WTC11 (cell line): ENCODE data around the gene NBAS. TPM values are rescaled to one million over a fixed set of nuclear protein-coding genes. Genes with fewer than 3 reads are reported as not detected.

Source experiments
- ATAC-seq: fragments of 200-7000 bp; cut with Tn5 transposase; 2 replicates; pipeline ENCODE4 v1.10.0; 2021; ENCODE audit warnings: mild to moderate bottlenecking, moderate library complexity
- CTCF ChIA-PET: fragments of 300-600 bp; sonication (Branson Sonifier 250); formaldehyde crosslinking; loops from one replicate; lab custom pipeline; 2021; ENCODE audit warnings: antibody characterized with exemption; lab: Charles Lee
- POLR2A ChIA-PET: fragments of 350-600 bp; sonication (Branson Sonifier 250); formaldehyde crosslinking; loops from one replicate; lab custom pipeline; 2021; ENCODE audit warnings: antibody characterized with exemption; lab: Charles Lee
- DNase-seq: peaks from one replicate; pipeline ENCODE4 v3.0.0; 2021; ENCODE audit warnings: low spot score
- H3K27ac Mint-ChIP-seq: 2 replicates; pipeline ENCODE4 v1.8.0; 2021; ENCODE audit warnings: mixed read lengths
- H3K27me3 Mint-ChIP-seq: 2 replicates; pipeline ENCODE4 v1.8.0; 2021; ENCODE audit warnings: low read depth, mild to moderate bottlenecking, moderate library complexity, mixed read lengths
- H3K36me3 Mint-ChIP-seq: 2 replicates; pipeline ENCODE4 v1.8.0; 2021; ENCODE audit warnings: mixed read lengths
- H3K4me1 Mint-ChIP-seq: 2 replicates; pipeline ENCODE4 v1.8.0; 2022; ENCODE audit warnings: mixed read lengths
- H3K4me3 Mint-ChIP-seq: 2 replicates; pipeline ENCODE4 v1.8.0; 2021; ENCODE audit warnings: mild to moderate bottlenecking, moderate library complexity, mixed read lengths
- H3K9me3 Mint-ChIP-seq: 2 replicates; pipeline ENCODE4 v1.8.0; 2021; ENCODE audit warnings: mixed read lengths
- ATF1 ChIP-seq: sonication (generic); formaldehyde crosslinking; IDR thresholded peaks from 2 replicates; pipeline ENCODE4 v1.8.1; 2023; ENCODE audit warnings: mild to moderate bottlenecking, moderate library complexity, missing genetic modification reagents
- FOXJ3 ChIP-seq: sonication (generic); formaldehyde crosslinking; IDR thresholded peaks from 2 replicates; pipeline ENCODE4 v1.9.0; 2021; ENCODE audit warnings: missing genetic modification reagents, mild to moderate bottlenecking, borderline replicate concordance
- GABPB1 ChIP-seq: sonication (generic); formaldehyde crosslinking; IDR thresholded peaks from 2 replicates; pipeline ENCODE4 v1.8.1; 2023; ENCODE audit warnings: mild to moderate bottlenecking, missing genetic modification reagents
- GRHL2 ChIP-seq: fragments of 250-450 bp; sonication (Bioruptor Pico); IDR thresholded peaks from 2 replicates; pipeline ENCODE4 v1.8.0; 2022; ENCODE audit warnings: mild to moderate bottlenecking, moderate library complexity; ENCODE audit not compliant: insufficient replicate concordance, severe bottlenecking
- NR2C2 ChIP-seq: sonication (generic); formaldehyde crosslinking; IDR thresholded peaks from 2 replicates; pipeline ENCODE4 v1.8.0; 2022; ENCODE audit warnings: mild to moderate bottlenecking, missing genetic modification reagents
- RELA ChIP-seq: sonication (generic); formaldehyde crosslinking; IDR thresholded peaks from 2 replicates; pipeline ENCODE4 v1.8.1; 2022; ENCODE audit warnings: missing genetic modification reagents, mild to moderate bottlenecking, borderline replicate concordance
- SMAD4 ChIP-seq: sonication (generic); formaldehyde crosslinking; IDR thresholded peaks from 2 replicates; pipeline ENCODE4 v1.8.0; 2022; ENCODE audit warnings: mild to moderate bottlenecking, missing genetic modification reagents
- TCF7 ChIP-seq: sonication (generic); formaldehyde crosslinking; IDR thresholded peaks from 2 replicates; pipeline ENCODE4 v1.8.0; 2022; ENCODE audit warnings: mild to moderate bottlenecking, low read depth, missing genetic modification reagents, moderate library complexity
- TEAD1 ChIP-seq: sonication (generic); formaldehyde crosslinking; IDR thresholded peaks from 2 replicates; pipeline ENCODE4 v1.8.0; 2022; ENCODE audit warnings: mild to moderate bottlenecking, missing genetic modification reagents
- USF2 ChIP-seq: sonication (generic); formaldehyde crosslinking; IDR thresholded peaks from 2 replicates; pipeline ENCODE4 v1.8.1; 2023; ENCODE audit warnings: mild to moderate bottlenecking, missing genetic modification reagents, moderate library complexity
- ZNF121 ChIP-seq: sonication (generic); formaldehyde crosslinking; IDR thresholded peaks from 2 replicates; pipeline ENCODE4 v1.8.0; 2023; ENCODE audit warnings: missing genetic modification reagents
- ZNF425 ChIP-seq: fragments of 250-450 bp; sonication (Bioruptor Pico); conservative IDR thresholded peaks from 2 replicates; pipeline ENCODE4 v1.9.0; 2021; ENCODE audit warnings: mild to moderate bottlenecking
- ZNF532 ChIP-seq: fragments of 250-450 bp; sonication (Bioruptor Pico); IDR thresholded peaks from 2 replicates; pipeline ENCODE4 v1.9.0; 2021; ENCODE audit warnings: mild to moderate bottlenecking, borderline replicate concordance
- ZNF671 ChIP-seq: fragments of 250-450 bp; sonication (Bioruptor Pico); IDR thresholded peaks from 2 replicates; pipeline ENCODE4 v1.8.0; 2021; ENCODE audit warnings: mild to moderate bottlenecking
- ZSCAN18 ChIP-seq: fragments of 250-450 bp; sonication (Bioruptor Pico); IDR thresholded peaks from 2 replicates; pipeline ENCODE4 v2.1.2; 2022; ENCODE audit warnings: mild to moderate bottlenecking, moderate library complexity
- total RNA-seq: library from RNA; stranded (reverse); gene quantifications from 3 replicates; pipeline ENCODE4 v1.2.3, GENCODE V29; 2021

NBAS gene
- total RNA-seq, 1 experiment from 2014 or later: 32.3 TPM

GRCh38 chr2:15605721-15606120 lies 44.6 kb upstream of the NBAS start (continued):
- no peak for TF ChIP-seq ZNF532 (CRISPR knock-in tag)
- TF ChIP-seq USF2 (CRISPR knock-in tag): no peak
- no peak for TF ChIP-seq RELA (CRISPR knock-in tag)
- TF ChIP-seq ZNF425 (CRISPR knock-in tag): no peak
- TF ChIP-seq, all 79 proteins: peak for 0

GRCh38 chr2:15603948-15604347 lies 42.8 kb upstream of the NBAS start:
- H3K27me3 Mint-ChIP-seq: no peaks in the 10 kb centered on the region
- no peak overlapping the region for H3K27ac Mint-ChIP-seq
- no peak for ATAC-seq
- ChIA-PET CTCF (no interaction called here), POLR2A (no interaction called here)
- no peak overlapping the region for H3K4me3 Mint-ChIP-seq
- TF ChIP-seq ZNF532 (CRISPR knock-in tag) (no peak), RELA (CRISPR knock-in tag) (no peak), TEAD1 (CRISPR knock-in tag) (no peak), FOXJ3 (no peak), NR2C2 (CRISPR knock-in tag) (no peak), ATF1 (CRISPR knock-in tag) (no peak), ZNF671 (no peak)
- peaks cover 88% of the 10 kb centered on the region for H3K36me3 Mint-ChIP-seq
- no peaks in the 10 kb centered on the region for H3K9me3 Mint-ChIP-seq
- no peak for DNase-seq
- H3K4me1 Mint-ChIP-seq: no peaks in the 10 kb centered on the region

- Mint-ChIP-seq H3K4me1 (no peaks in the 10 kb centered on the region), H3K27ac (no peak overlapping the region), H3K9me3 (no peaks in the 10 kb centered on the region), H3K27me3 (no peaks in the 10 kb centered on the region), H3K4me3 (no peak overlapping the region), H3K36me3 (peaks cover 91% of the 10 kb centered on the region)
- no peak for DNase-seq
- POLR2A ChIA-PET: no interaction called here
- no peak for ATAC-seq
- CTCF ChIA-PET: no interaction called here
- TF ChIP-seq TCF7 (CRISPR knock-in tag) (no peak), GABPB1 (CRISPR knock-in tag) (no peak), ZNF121 (CRISPR knock-in tag) (no peak), SMAD4 (CRISPR knock-in tag) (no peak), FOXJ3 (no peak), ZSCAN18 (CRISPR knock-in tag) (no peak), GRHL2 (CRISPR knock-in tag) (no peak)
Measured at GRCh38 chr2:15603044-15603765, 42.1 kb upstream of the NBAS start.
